Measurements from ENCODE around the gene SMIM29. TPM values are rescaled to one million over a fixed set of nuclear protein-coding genes. Genes with fewer than 3 reads are reported as not detected.

SMIM29 gene
- total RNA-seq, 1 experiment from 2014 or later = 5.4 TPM

DNA sequence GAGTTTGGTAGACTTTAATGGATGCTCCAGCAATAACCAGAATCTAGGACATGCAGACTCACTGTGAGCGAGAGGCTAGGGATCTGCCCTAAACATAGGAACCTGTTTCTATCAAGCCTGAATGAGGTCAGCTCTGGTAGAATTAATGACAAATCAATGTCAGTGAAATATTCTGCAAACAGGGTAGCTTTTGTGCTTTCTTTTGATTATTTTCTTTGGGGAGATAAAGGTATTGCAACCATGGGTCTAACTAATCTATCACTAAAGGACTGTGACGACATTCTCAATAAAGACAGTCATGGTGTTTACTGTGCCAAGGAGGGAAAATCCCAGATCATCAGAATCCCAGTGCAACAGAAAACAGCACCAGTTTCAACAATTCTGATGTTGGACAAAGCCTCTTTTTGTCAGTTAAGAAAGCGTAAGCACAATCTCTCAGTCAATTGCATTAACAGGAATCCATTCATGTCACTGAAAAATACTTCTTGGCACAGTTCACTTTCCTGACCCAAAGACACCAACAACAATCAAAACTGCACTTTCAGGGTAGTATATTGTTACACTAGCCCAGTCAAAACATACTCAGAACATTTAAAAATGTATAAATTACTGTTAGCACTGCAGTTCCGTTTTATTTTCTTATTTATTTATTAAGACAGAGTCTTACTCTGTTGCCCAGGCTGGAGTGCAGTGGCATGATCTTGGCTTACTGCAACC lies 36.8 kb upstream of the SMIM29 start:
- H3K9me3 ChIP-seq (ENCODE audit: control insufficient read depth, low read depth, low read length) = no peaks in the 10 kb centered on the region
- H3K27me3 ChIP-seq (ENCODE audit: insufficient read depth, low read length) = no peaks in the 10 kb centered on the region
- H3K27ac ChIP-seq (ENCODE audit: insufficient read length, low read depth, low read length) = no peak overlapping the region
- Mint-ChIP-seq H3K9me3 (no peaks in the 10 kb centered on the region), H3K27me3 (ENCODE audit: low read depth) (no peaks in the 10 kb centered on the region; the same call in 1 of the 2 replicates), H3K4me1 (no peaks in the 10 kb centered on the region), H3K27ac (no peak overlapping the region), H3K4me3 (no peak overlapping the region), H3K36me3 (ENCODE audit: insufficient read depth in 1 of 3, low read depth in 3 of 3) (peaks cover 0 to 27% (median 11%) of the 10 kb centered on the region in 3 experiments; a peak in 6 of 7 replicates)
- no peak overlapping the region for H2BK5ac ChIP-seq (ENCODE audit: insufficient read length, low read length)
- no peak overlapping the region for H2BK120ac ChIP-seq (ENCODE audit: low read depth, low read length, poor library complexity, severe bottlenecking)
- H3K23ac ChIP-seq (ENCODE audit: insufficient read length, low read depth, low read length) = no peak overlapping the region
- no peaks in the 10 kb centered on the region for H4K20me1 ChIP-seq (ENCODE audit: control insufficient read depth, insufficient read depth, insufficient read length)
- no peak overlapping the region for H3K56ac ChIP-seq (ENCODE audit: insufficient read length, low read depth, low read length)
- no peaks in the 10 kb centered on the region for H3K79me1 ChIP-seq (ENCODE audit: insufficient read depth, low read depth, low read length, poor library complexity, severe bottlenecking)
- no peak overlapping the region for H3K9ac ChIP-seq (ENCODE audit: extremely low read depth, insufficient read length, low read length)
- TF ChIP-seq, protein P1, sequence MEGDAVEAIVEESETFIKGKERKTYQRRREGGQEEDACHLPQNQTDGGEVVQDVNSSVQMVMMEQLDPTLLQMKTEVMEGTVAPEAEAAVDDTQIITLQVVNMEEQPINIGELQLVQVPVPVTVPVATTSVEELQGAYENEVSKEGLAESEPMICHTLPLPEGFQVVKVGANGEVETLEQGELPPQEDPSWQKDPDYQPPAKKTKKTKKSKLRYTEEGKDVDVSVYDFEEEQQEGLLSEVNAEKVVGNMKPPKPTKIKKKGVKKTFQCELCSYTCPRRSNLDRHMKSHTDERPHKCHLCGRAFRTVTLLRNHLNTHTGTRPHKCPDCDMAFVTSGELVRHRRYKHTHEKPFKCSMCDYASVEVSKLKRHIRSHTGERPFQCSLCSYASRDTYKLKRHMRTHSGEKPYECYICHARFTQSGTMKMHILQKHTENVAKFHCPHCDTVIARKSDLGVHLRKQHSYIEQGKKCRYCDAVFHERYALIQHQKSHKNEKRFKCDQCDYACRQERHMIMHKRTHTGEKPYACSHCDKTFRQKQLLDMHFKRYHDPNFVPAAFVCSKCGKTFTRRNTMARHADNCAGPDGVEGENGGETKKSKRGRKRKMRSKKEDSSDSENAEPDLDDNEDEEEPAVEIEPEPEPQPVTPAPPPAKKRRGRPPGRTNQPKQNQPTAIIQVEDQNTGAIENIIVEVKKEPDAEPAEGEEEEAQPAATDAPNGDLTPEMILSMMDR (conservative IDR thresholded peaks at IDR 0.05) = no peak
- H3K23me2 ChIP-seq (ENCODE audit: insufficient read length, low read depth, low read length, poor library complexity, severe bottlenecking) = no peaks in the 10 kb centered on the region
- no peak overlapping the region for H2BK12ac ChIP-seq (ENCODE audit: insufficient read length, low read depth, low read length)
- WGBS (ENCODE audit: extremely low coverage, insufficient read length, low lambda C conversion rate) = no CpG with 5 or more reads among the region's 4 CpGs
- no peaks in the 10 kb centered on the region for H3K4me1 ChIP-seq (ENCODE audit: insufficient read depth, low read length)
- H3T11ph ChIP-seq (ENCODE audit: low read length) = no peak overlapping the region
- H2AFZ ChIP-seq (ENCODE audit: low read length) = no peak overlapping the region
- no peak overlapping the region for H4K8ac ChIP-seq (replicated peaks; ENCODE audit: insufficient read length, low read depth, low read length)
- no peak overlapping the region for H3K4ac ChIP-seq (ENCODE audit: low read depth, low read length)
- no peak overlapping the region for H4K5ac ChIP-seq (ENCODE audit: insufficient read length, low read depth, low read length)
- H3K79me2 ChIP-seq (ENCODE audit: insufficient read depth, low read length) = no peaks in the 10 kb centered on the region
- H3K18ac ChIP-seq (ENCODE audit: insufficient read length, low read depth, low read length) = no peak overlapping the region
- no peak overlapping the region for H2BK20ac ChIP-seq (ENCODE audit: low read depth, low read length, poor library complexity, severe bottlenecking)
- no peak overlapping the region for H3K4me2 ChIP-seq (ENCODE audit: insufficient read depth, insufficient read length, low read length)
- H4K91ac ChIP-seq (ENCODE audit: insufficient read length, low read depth, low read length) = no peak overlapping the region
- H2AK5ac ChIP-seq (ENCODE audit: insufficient read length, low read length) = no peak overlapping the region
- H3K14ac ChIP-seq (ENCODE audit: insufficient read depth, low read length) = no peak overlapping the region
- DNase-seq = no peak
- H2BK15ac ChIP-seq (ENCODE audit: low read depth, low read length) = no peak overlapping the region
